ENCODE data around the gene INSR. TPM values are rescaled to one million over a fixed set of nuclear protein-coding genes. Genes with fewer than 3 reads are reported as not detected.
A peak's percentile ranks its signal among the peaks of the same experiment; 100 is the strongest.

Gene INSR
- 0.53 TPM for polyA plus RNA-seq

DNA sequence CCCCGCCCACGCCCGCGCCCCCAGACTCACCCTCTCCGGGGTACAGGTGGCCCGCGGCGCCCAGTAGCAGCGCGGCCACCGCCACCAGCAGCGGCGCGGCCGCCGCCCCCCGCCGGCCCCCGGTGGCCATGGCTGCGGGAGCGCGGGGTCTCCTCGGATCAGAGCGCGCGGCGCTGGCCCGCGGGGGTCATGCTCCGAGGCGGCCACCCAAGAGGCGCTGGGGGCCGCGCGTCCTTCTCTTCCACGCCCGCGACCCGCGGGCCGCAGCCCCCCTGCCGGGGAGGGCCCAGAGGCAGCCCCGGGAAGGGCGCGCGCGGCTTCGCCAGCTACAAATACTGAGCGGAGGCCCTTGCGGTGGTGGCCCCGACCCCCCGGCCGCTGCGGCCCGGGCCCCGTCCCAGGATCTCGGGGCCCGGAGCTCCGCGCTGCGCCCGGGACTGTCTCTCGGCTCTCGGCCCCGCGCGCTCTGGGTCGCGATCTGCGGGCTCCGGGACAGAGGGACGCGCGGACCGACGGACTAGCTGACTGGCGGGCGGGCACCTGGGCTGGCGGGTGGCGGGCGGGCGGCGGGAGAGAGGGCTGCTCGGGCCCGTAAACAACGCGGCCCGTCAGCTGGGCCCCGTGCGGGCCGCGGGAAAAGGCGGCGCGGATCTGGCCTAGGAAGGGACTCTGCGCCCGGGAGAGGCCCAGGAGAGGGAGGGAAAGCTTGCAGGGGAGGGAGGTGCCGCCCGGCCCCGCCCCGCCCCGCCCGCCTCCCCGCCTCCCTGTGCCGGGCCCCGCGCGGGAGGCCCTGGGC is at the start of gene INSR:
TSS of gene INSR (minus strand) at position 653 of the 796 bp plus-strand sequence. CDS start at position 130, 523 bp downstream.
- H3K36me3 Mint-ChIP-seq: no peaks in the 10 kb centered on the region
- peaks cover 0 to 11% (median 10%) of the 10 kb centered on the region in 3 donors for H3K4me1 Mint-ChIP-seq
- peaks cover 29% of the 10 kb centered on the region for H3K27me3 Mint-ChIP-seq
- H3K9me3 Mint-ChIP-seq: no peaks in the 10 kb centered on the region
- peak within 1 kb of the TSS in 1 of 3 donors; percentile 39 for H3K27ac Mint-ChIP-seq
- H3K4me3 Mint-ChIP-seq: peak within 1 kb of the TSS; percentile 67 to 93 (median 78)

DNA sequence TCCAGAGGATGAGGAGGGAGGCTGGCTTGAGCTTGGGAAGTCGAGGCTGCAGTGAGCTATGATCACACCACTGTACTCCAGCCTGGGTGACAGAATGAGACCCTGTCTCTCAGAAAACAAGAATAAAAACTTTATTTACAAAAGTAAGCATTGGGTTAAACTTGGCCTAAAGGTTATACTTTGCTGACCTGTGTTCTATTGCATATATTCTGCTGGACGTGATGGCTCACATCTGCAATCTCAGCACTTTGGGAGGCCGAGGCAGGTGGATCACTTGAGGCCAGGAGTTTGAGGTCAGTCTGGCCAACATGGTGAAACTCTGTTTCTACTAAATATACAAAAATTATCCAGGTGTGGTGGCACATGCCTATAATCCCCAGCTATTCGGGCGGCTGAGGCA is 47.9 kb upstream of the INSR start:
- H3K27ac Mint-ChIP-seq: peak overlapping the region in 1 of 3 donors; percentile 14
- peaks cover 3% of the 10 kb centered on the region for H3K36me3 Mint-ChIP-seq

DNA sequence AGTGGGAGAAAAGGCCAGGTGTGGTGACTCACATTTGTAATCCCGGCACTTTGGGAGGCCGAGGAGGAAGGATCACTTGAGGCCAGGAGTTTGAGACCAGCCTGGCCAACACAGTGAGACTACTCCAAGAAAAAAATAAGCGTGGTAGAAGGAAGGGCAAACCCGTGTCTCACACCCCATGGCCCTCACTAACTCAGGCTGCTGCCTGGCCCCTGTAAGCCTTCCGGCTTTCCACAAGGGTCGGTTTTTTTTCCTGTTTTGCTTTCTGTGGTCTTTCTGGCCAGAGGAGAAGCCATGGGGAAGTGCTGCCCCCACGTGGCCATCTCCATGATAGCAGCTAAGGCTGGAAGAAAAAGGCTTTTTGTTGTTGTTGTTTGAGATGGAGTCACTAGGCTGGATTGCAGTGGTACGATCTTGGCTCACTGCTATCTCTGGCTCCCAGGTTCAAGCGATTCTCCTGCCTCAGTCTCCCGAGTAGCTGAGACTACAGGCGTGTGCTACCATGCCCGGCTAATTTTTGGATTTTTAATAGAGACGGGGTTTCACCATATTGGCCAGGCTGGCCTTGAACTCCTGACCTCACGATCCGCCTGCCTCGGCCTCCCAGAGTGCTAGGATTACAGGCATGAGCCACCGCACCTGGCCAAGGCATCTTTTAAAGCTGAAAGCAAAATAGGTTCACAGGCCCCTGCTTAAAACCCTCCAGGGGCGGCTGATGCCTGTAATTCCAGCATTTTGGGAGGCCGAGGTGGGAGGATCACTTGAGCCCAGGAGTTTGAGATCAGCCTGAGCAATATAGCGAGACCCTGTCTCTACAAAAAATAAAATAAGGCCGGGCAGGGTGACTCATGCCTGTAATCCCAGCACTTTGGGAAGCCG is 47.0 kb upstream of the INSR start:
- Mint-ChIP-seq H3K4me3 (peak overlapping the region in 3 of 4 donors; percentile 48 to 91 (median 89)), H3K27ac (peak overlapping the region; percentile 93 to 94 (median 94)), H3K4me1 (peaks cover 43 to 72% (median 58%) of the 10 kb centered on the region in 3 donors), H3K36me3 (peaks cover 3% of the 10 kb centered on the region), H3K9me3 (no peaks in the 10 kb centered on the region), H3K27me3 (no peaks in the 10 kb centered on the region)

More for the DNA sequence above, 47.9 kb upstream of the INSR start:
- no peaks in the 10 kb centered on the region for H3K9me3 Mint-ChIP-seq
- H3K4me3 Mint-ChIP-seq: peak overlapping the region in 3 of 4 donors; percentile 16 to 64 (median 41)
- H3K27me3 Mint-ChIP-seq: no peaks in the 10 kb centered on the region
- peaks cover 42 to 73% (median 58%) of the 10 kb centered on the region in 3 donors for H3K4me1 Mint-ChIP-seq

DNA sequence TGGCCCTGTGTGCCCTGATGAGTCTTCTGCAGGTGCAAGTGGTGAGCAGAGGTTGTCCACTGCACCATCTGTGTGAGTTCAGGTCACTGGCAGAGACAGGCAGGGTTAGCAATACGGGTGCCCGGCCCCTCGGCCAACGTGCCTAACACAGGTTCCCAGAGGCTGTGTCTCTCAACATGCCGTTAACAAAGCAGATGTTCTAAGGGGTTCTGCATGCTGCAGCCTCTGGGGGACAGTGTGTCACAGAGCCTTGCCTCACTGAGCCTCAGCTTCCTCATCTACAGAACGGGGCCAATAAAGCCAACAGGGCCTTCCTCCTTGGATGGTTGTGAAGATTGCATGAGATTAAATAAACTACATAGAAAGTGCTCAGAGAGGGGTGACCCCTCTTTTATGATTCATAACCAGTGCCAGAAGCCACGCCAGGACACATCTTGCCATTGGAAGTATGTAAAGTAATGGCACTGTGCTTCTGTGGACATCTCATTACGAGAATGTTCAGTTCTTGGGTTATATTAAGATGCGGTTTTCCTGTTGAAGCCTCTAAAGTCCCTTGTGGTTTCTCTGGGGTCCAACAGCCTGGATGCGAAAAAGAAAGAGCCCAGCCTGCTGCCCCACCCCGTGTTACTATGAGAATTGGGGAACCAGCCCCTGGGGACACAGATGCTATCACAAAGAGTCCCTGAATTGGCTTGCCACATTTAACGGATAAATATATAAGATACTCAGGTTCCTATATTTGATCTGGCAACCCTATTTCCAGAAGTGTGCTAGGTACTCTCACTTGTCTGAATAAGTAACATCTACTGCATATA is 43.4 kb upstream of the INSR start:
- H3K4me3 Mint-ChIP-seq: peak overlapping the region; percentile 57 to 92 (median 74)
- no peaks in the 10 kb centered on the region for H3K9me3 Mint-ChIP-seq
- H3K36me3 Mint-ChIP-seq: peaks cover 3% of the 10 kb centered on the region
- peaks cover 47 to 63% (median 58%) of the 10 kb centered on the region in 3 donors for H3K4me1 Mint-ChIP-seq
- H3K27ac Mint-ChIP-seq: peak overlapping the region; percentile 93 to 98 (median 94)
- no peaks in the 10 kb centered on the region for H3K27me3 Mint-ChIP-seq

DNA sequence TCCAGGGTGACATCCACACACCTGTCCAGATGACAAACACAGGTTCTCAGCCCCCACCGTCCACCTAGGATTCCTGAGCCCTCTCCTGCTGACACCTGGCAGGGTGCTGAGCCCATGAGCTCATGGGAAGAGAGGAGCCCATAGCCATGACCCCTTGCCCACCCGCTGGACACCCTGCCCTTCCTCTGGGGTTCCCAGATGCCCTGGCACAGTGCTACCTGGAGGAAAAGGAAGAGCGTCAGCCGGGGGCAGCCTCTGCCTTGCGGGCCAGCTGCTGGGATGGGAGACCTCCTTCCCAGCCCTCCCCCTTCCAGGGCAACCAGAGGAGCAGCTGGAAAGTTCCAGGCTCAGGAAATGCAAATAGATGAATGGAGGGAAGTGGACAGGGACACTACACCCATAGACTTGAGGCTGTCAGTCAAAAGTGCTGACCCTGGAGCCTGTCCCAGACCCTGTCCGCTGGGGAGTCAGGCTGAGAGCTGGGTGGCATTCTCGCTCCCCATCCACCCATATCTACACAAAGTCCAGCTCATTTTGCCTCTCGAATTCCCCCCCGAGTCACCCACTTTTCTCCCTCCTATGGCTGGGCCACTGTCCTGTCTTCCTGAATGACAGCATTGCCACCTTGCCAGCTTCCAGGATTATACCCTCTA is 42.2 kb upstream of the INSR start:
- Mint-ChIP-seq H3K4me1 (peaks cover 47 to 60% (median 56%) of the 10 kb centered on the region in 3 donors), H3K9me3 (no peaks in the 10 kb centered on the region), H3K36me3 (peaks cover 3% of the 10 kb centered on the region), H3K27ac (peak overlapping the region; percentile 93 to 98 (median 94)), H3K27me3 (no peaks in the 10 kb centered on the region), H3K4me3 (peak overlapping the region in 2 of 4 donors; percentile 47 to 88)

DNA sequence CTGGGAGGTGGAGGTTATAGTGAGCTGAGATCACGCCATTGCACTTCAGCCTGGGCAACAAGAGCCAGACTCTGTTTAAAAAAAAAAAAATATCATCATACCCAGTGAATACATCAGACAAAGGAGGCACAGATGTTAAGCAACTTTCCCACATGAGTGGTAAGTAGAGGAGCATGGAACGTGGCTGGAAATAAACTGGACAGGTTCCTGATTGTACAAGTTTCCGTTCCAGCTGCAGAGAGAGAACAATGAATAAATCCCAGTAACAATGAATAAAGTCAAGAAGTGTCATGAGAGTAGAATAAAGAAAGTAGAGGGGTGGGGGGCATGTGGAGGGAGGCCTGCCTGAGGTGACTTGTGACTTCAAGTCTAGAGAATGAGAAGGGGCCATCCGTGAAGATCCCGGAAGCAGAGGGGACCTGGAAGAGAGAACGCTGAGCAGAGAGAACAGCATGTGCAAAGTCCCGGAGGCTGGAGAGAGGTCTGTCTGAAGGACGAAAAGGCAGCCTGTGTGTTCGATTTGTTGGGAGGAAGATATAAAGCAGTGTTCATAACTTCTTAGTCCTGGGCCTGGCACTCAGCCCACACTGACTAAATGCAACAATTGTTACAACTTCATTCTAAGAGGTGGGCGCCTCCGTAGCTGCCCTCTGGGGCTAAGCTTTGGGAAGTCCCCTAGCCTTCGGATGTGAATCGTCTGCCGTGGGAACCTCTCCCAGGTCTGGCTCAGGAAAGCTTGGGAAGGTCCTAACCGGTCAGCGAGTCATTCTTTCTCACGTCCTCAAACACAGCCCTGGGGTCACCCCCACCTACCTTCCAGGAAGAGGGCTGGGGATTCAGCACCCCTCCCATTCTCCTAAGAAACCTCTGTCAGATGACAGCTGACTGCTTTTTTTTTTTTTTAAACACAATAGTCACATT is 39.2 kb upstream of the INSR start:
- Mint-ChIP-seq H3K27ac (no peak overlapping the region), H3K36me3 (no peaks in the 10 kb centered on the region), H3K27me3 (no peaks in the 10 kb centered on the region), H3K4me3 (peak overlapping the region in 2 of 4 donors; percentile 24 to 29), H3K4me1 (peaks cover 35 to 42% (median 41%) of the 10 kb centered on the region in 3 donors), H3K9me3 (no peaks in the 10 kb centered on the region)

DNA sequence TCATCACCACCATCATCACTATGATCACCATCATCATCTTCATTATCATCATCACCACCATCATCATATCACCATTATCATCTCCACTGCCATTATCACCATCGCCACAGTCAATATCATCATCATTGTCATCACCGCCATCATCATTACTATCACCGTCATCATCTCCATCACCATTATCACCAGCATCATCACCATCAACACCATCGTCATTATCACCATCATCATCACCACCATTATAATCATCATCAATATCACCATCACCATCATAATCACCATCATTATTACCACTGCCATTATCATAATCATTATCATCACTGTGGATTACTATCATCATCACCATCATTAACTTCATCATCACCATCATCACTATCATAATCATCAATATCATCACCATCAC is 37.2 kb upstream of the INSR start:
- H3K36me3 Mint-ChIP-seq: no peaks in the 10 kb centered on the region
- H3K9me3 Mint-ChIP-seq: no peaks in the 10 kb centered on the region
- H3K4me3 Mint-ChIP-seq: no peak overlapping the region
- H3K27ac Mint-ChIP-seq: no peak overlapping the region
- H3K27me3 Mint-ChIP-seq: no peaks in the 10 kb centered on the region
- peaks cover 18 to 28% (median 24%) of the 10 kb centered on the region in 3 donors for H3K4me1 Mint-ChIP-seq

DNA sequence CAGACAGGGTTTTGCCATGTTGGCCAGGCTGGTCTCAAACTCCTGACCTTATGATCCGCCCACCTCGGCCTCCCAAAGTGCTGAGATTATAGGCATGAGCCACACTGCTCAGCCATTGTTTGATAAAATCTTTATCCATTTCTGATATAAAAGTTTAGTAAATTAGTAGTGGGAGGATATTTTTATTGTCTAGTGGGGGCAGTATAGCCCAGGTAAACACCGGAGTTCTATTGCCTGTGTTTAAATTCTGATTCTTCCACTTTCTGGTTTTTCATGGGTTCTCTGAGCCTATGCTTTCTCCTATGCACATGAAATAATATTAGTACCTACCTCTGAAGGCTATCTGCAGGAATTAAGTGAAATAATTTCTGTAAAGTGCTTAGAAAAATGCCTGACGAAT is 34.4 kb upstream of the INSR start:
- no peaks in the 10 kb centered on the region for H3K36me3 Mint-ChIP-seq
- peaks cover 6 to 16% (median 12%) of the 10 kb centered on the region in 3 donors for H3K4me1 Mint-ChIP-seq
- no peak overlapping the region for H3K27ac Mint-ChIP-seq
- H3K4me3 Mint-ChIP-seq: no peak overlapping the region
- H3K27me3 Mint-ChIP-seq: no peaks in the 10 kb centered on the region
- peaks cover 0 to 6% (median 3%) of the 10 kb centered on the region in 3 donors for H3K9me3 Mint-ChIP-seq

DNA sequence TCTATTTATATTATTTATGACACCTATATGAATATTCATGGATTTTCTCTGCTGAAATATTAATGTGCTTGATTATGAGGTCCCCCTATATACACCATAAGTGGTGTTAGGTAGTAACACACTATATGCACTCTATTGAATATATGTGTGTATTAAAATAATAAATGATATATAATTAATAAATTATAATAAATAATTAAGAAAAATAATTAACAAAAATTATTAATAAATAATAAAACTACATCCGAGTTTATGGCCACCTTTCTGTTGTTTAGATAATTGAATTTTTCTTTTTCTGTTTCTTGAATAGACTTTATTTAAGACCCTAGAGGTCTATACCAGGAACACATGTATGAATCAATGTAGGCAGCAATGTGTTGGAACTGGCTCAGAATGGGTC is 33.6 kb upstream of the INSR start:
- no peaks in the 10 kb centered on the region for H3K27me3 Mint-ChIP-seq
- H3K36me3 Mint-ChIP-seq: no peaks in the 10 kb centered on the region
- peaks cover 0 to 10% (median 7%) of the 10 kb centered on the region in 3 donors for H3K4me1 Mint-ChIP-seq
- no peak overlapping the region for H3K27ac Mint-ChIP-seq
- H3K9me3 Mint-ChIP-seq: peaks cover 0 to 6% (median 3%) of the 10 kb centered on the region in 3 donors
- no peak overlapping the region for H3K4me3 Mint-ChIP-seq

DNA sequence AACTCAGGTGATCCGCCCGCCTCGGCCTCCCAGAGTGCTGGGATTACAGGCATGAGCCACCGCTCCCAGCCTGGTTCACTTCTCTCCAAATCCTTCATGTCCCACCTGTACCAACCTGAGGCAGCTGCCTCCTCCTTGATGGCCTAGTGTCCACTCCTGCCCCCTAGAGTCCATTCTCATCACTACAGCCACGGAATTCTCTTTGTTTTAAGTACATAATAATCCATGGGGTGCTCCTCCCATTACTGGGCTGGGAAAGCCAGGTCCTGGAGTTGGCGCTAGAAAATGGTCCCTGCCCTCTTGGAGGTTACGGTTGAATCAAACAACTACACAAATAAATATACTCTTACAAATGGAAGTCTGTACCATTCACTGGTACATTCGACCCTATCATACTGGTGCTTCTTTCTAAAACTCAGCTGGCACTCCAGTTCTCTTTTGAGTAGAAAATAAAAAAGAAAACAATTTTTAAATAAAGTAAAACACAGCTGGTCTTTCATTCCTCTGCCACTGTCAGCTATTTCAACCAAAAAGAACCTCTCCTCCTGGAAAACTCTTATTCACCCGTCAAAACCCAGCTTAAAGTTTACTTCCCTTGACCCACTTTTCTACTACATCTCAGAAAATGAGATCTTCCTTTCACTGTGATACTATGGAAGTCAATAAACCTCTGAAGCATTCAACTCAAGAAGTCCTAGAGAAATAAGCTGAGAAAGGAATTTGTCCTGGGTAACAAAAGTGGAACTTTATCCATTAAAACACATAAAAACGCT is 32.1 kb upstream of the INSR start:
- Mint-ChIP-seq H3K27me3 (no peaks in the 10 kb centered on the region), H3K27ac (no peak overlapping the region), H3K36me3 (no peaks in the 10 kb centered on the region), H3K9me3 (peaks cover 0 to 6% (median 3%) of the 10 kb centered on the region in 3 donors), H3K4me3 (no peak overlapping the region), H3K4me1 (peaks cover 0 to 8% (median 4%) of the 10 kb centered on the region in 3 donors)

DNA sequence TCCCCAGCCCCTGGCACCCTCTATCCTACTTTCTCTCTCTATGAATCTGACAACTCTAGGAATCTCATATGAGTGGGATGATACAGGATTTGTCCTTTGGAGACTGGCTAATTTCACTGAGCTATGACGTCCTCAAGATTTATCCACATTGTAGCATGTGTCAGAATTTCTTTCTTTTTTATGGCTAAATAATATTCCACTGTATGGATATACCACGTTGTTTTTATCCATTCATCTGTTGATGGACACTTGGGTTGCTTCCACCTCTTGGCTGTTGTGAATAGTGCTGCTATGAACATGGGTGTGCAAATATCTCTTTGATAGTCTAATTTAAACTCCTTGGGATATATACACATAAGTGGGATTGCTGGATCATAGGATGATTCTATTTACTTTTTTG is 24.0 kb upstream of the INSR start:
- Mint-ChIP-seq H3K36me3 (peaks cover 1% of the 10 kb centered on the region), H3K27ac (no peak overlapping the region)

DNA sequence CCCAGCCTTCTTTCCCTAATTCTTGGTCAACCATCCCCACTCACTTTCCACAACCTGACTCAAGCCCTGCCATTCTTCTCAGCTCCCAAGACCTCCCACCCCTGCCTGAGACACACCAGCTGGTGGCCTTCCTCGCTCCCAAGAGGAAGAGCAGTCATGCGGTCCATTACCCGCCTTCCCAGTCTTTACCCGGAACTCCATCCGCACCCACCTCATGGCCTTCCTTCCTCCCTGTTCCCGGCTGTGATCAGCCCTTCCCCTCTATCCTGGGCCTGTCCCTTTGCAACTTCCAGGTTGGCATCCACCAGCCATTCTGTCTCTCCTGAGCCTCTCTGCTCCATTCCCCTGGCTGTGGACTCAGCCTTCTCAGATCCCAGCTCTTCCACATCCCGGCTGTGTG is 18.6 kb upstream of the INSR start:
- H3K27ac Mint-ChIP-seq: no peak overlapping the region
- H3K4me1 Mint-ChIP-seq: peaks cover 0 to 2% (median 1%) of the 10 kb centered on the region in 3 donors
- H3K36me3 Mint-ChIP-seq: no peaks in the 10 kb centered on the region
- H3K27me3 Mint-ChIP-seq: peaks cover 1% of the 10 kb centered on the region
- H3K4me3 Mint-ChIP-seq: no peak overlapping the region
- H3K9me3 Mint-ChIP-seq: peaks cover 0 to 4% (median 2%) of the 10 kb centered on the region in 3 donors

More for the DNA sequence above, 24.0 kb upstream of the INSR start:
- Mint-ChIP-seq H3K9me3 (peaks cover 0 to 8% (median 2%) of the 10 kb centered on the region in 3 donors), H3K4me3 (no peak overlapping the region), H3K27me3 (peaks cover 2% of the 10 kb centered on the region), H3K4me1 (peaks cover 0 to 2% (median 0%) of the 10 kb centered on the region in 3 donors)
